LNCaP clone FGC (cell line): ENCODE results near the gene RADX.

Experiments used
- DNase-seq: peaks from one replicate; pipeline ENCODE4 v3.0.0-alpha.2; 2011; ENCODE audit warnings: low read depth
- H3K4me3 ChIP-seq: 2 replicates; pipeline ENCODE4 v1.5.1; 2011; ENCODE audit warnings: mild to moderate bottlenecking, low read depth, low read length, control low read depth
- TF ChIP-seq, protein P1 (sequence below): IDR thresholded peaks from 2 replicates; pipeline ENCODE4 v1.5.1; 2012; ENCODE audit warnings: mild to moderate bottlenecking; ENCODE audit not compliant: control insufficient read depth, insufficient read depth; ENCODE audit errors: extremely low read depth

The RADX gene

GRCh38 chrX:106707771-106708454 lies 96.1 kb downstream of the RADX start:
- TF ChIP-seq, protein P1, sequence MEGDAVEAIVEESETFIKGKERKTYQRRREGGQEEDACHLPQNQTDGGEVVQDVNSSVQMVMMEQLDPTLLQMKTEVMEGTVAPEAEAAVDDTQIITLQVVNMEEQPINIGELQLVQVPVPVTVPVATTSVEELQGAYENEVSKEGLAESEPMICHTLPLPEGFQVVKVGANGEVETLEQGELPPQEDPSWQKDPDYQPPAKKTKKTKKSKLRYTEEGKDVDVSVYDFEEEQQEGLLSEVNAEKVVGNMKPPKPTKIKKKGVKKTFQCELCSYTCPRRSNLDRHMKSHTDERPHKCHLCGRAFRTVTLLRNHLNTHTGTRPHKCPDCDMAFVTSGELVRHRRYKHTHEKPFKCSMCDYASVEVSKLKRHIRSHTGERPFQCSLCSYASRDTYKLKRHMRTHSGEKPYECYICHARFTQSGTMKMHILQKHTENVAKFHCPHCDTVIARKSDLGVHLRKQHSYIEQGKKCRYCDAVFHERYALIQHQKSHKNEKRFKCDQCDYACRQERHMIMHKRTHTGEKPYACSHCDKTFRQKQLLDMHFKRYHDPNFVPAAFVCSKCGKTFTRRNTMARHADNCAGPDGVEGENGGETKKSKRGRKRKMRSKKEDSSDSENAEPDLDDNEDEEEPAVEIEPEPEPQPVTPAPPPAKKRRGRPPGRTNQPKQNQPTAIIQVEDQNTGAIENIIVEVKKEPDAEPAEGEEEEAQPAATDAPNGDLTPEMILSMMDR = no peak
- H3K4me3 ChIP-seq = no peak overlapping the region
- no peak for DNase-seq

DNA sequence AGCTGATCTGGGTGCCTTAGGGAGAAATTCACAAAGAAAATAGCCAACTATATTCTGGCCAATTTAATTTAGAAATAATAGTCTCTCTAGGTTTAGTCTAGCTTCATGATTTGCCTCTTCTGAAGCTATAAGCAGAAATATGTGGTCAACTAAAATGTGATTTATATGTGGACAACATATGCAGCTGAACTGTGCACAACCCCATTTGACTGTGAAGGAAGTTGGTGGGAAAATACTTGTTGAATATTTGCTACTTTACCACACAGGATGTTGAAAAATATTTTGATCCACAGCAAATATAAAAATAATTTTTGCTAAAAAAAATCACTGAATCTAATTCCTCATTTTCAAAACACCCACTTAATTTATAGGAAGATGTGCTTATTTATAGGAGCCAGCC lies 99.0 kb downstream of the RADX start:
- DNase-seq = no peak
- no peak overlapping the region for H3K4me3 ChIP-seq
- TF ChIP-seq, protein P1 = no peak

DNA sequence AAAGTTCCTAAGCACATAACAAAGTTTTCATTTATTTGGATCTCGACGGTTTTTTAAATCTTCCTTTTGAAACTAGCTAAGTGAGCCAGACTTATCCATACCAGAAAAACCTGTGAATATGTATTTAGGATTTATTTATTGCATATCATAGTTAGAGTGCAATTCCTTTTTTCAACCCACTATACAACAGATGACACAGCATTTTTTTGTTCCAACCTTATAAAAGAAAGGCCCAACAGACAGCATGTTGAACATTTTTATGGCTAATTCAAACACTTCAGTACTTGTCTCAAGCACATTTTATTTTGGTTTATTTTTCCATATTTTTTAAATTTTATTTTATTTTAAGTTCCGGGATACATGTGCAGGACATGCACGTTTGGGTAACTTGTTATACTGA lies 99.6 kb downstream of the RADX start:
- no peak overlapping the region for H3K4me3 ChIP-seq
- TF ChIP-seq, protein P1 = no peak
- DNase-seq = no peak

DNA sequence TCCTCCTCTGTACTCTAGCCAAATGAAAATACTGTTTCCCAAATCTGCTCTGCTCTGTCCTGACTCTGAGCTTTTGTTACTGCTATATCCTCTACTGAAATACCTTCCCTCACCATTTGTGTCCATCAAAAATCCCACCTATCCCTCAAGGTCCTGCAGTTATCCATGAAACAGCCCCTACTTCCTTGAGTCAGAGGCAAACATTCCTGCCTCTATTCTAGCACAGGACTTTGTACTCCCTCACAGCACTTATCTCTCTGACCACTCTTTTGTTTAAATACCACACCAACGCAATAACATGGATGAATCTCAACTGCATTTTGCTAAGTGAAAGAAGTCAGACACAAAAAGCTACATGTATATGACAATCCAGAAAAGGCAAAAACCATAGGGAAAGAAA lies 104.2 kb downstream of the RADX start:
- TF ChIP-seq, protein P1 = no peak
- no peak for DNase-seq
- H3K4me3 ChIP-seq = no peak overlapping the region

DNA sequence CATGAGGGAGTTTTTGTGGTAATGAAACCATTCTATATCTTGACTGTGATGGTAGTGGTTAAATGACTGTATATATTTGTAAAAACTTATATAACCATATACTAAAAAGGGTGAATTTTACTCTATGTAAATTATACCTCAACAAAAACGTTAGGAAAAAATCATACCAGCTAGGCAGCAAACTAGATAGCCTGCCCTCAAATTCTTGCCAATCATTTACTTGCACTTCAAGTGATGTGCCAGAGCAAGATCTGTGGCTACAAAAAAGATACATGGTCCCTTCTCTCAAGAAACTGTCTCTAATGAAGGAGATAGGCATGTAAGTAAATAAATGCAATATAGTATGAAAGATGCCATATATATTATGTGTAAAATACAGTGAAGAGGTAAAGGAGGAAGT lies 104.7 kb downstream of the RADX start:
- no peak for DNase-seq
- H3K4me3 ChIP-seq = no peak overlapping the region
- TF ChIP-seq, protein P1 = no peak

- DNase-seq = no peak
- H3K4me3 ChIP-seq = no peak overlapping the region
- TF ChIP-seq, protein P1 = no peak
These were observed 106.9 kb downstream of the RADX start for GRCh38 chrX:106718709-106719108.

- H3K4me3 ChIP-seq = peak overlapping the region; percentile 58
- TF ChIP-seq, protein P1 = no peak
- no peak for DNase-seq
These were observed 114.2 kb downstream of the RADX start for GRCh38 chrX:106725931-106726330.
